HEK293 (cell line): ENCODE data around the gene TBC1D16.

Source experiments
- CTCF ChIA-PET: fragments of 350-600 bp; formaldehyde crosslinking; extraction: SDS; loops from one replicate; lab custom pipeline; 2021; ENCODE audit warnings: antibody characterized with exemption; lab: Yijun Ruan, JAX
- POLR2A ChIA-PET: fragments of 300-600 bp; formaldehyde crosslinking; extraction: SDS; loops from one replicate; lab custom pipeline; 2020; ENCODE audit warnings: antibody characterized with exemption, inconsistent platforms; lab: Yijun Ruan, JAX
- H3K27ac ChIP-seq: fragments of 200-500 bp; sonication (Bioruptor generic); 2 replicates; pipeline ENCODE4 v1.5.1; 2014; ENCODE audit warnings: low read depth, low read length, control low read depth, inconsistent platforms; ENCODE audit errors: extremely low read depth
- H3K36me3 ChIP-seq, 2 experiments: fragments of 200-500 bp in 1 of 2; sonication (Bioruptor generic) in 1 of 2; 1 replicate in 1 of 2; 2 replicates in 1 of 2; pipeline ENCODE4 v1.5.1; 2014 to 2017; ENCODE audit warnings: inconsistent platforms in 2 of 2, low read length in 2 of 2; ENCODE audit not compliant: control insufficient read depth in 2 of 2, insufficient read depth in 1 of 2
- H3K4me1 ChIP-seq: fragments of 200-500 bp; sonication (Bioruptor generic); 2 replicates; pipeline ENCODE4 v1.5.1; 2014; ENCODE audit warnings: mild to moderate bottlenecking, low read length, inconsistent platforms; ENCODE audit not compliant: control insufficient read depth, insufficient read depth
- H3K4me3 ChIP-seq: 2 replicates; pipeline ENCODE4 v1.5.1; 2011; ENCODE audit warnings: low read depth, mild to moderate bottlenecking, control low read depth, low read length, moderate library complexity
- H3K9me3 ChIP-seq: fragments of 200-500 bp; sonication (Bioruptor generic); 2 replicates; pipeline ENCODE4 v1.5.1; 2014; ENCODE audit warnings: low read depth, low read length, inconsistent platforms; ENCODE audit not compliant: control insufficient read depth, insufficient read depth
- OSR2 ChIP-seq: fragments of 450-650 bp; formaldehyde crosslinking; IDR thresholded peaks from 2 replicates; pipeline ENCODE4 v1.5.1; 2016; ENCODE audit warnings: missing biosample characterization, missing genetic modification characterization
- YY1 ChIP-seq: fragments of 450-650 bp; formaldehyde crosslinking; IDR thresholded peaks from 2 replicates; pipeline ENCODE4 v1.5.1; 2018; ENCODE audit warnings: missing biosample characterization, missing genetic modification characterization
- ZNF133 ChIP-seq: fragments of 450-650 bp; formaldehyde crosslinking; IDR thresholded peaks from 2 replicates; pipeline ENCODE4 v1.5.1; 2016; ENCODE audit warnings: missing biosample characterization, missing genetic modification characterization
- ZNF214 ChIP-seq: fragments of 450-650 bp; formaldehyde crosslinking; IDR thresholded peaks from 2 replicates; pipeline ENCODE4 v1.5.1; 2017; ENCODE audit warnings: missing biosample characterization, mild to moderate bottlenecking, missing genetic modification characterization, borderline replicate concordance
- ZNF335 ChIP-seq: fragments of 450-650 bp; formaldehyde crosslinking; conservative IDR thresholded peaks from 2 replicates; pipeline ENCODE4 v1.5.1; 2016; ENCODE audit warnings: missing biosample characterization, missing genetic modification characterization
- ZNF530 ChIP-seq: fragments of 450-650 bp; formaldehyde crosslinking; IDR thresholded peaks from 2 replicates; pipeline ENCODE4 v1.5.1; 2016; ENCODE audit warnings: low read depth, missing biosample characterization, missing genetic modification characterization
- ZNF639 ChIP-seq: fragments of 450-650 bp; formaldehyde crosslinking; IDR thresholded peaks from 2 replicates; pipeline ENCODE4 v1.5.1; 2016; ENCODE audit warnings: missing biosample characterization, missing genetic modification characterization
- TF ChIP-seq, protein P1 (sequence below): sonication (generic); formaldehyde crosslinking; IDR thresholded peaks from 2 replicates; pipeline ENCODE4 v1.8.1; 2022; ENCODE audit warnings: mild to moderate bottlenecking, moderate library complexity, missing genetic modification reagents
- TF ChIP-seq, protein P2 (sequence below): fragments of 450-650 bp; formaldehyde crosslinking; IDR thresholded peaks from 2 replicates; pipeline ENCODE4 v1.5.1; 2016; ENCODE audit warnings: missing biosample characterization, missing genetic modification characterization
- TF ChIP-seq, protein P3 (sequence below): fragments of 450-650 bp; formaldehyde crosslinking; IDR thresholded peaks from 2 replicates; pipeline ENCODE4 v1.5.1; 2017; ENCODE audit warnings: missing biosample characterization, missing genetic modification characterization
- TF ChIP-seq, protein P4 (sequence below): fragments of 450-650 bp; formaldehyde crosslinking; IDR thresholded peaks from 2 replicates; pipeline ENCODE4 v1.5.1; 2016; ENCODE audit warnings: missing biosample characterization, missing genetic modification characterization
- TF ChIP-seq, protein P5 (sequence below): fragments of 450-650 bp; formaldehyde crosslinking; IDR thresholded peaks from 2 replicates; pipeline ENCODE4 v1.5.1; 2016; ENCODE audit warnings: missing biosample characterization, missing genetic modification characterization

Gene TBC1D16

GRCh38 chr17:79945591-79946255, 89.9 kb downstream of the TBC1D16 start (continued):
- TF ChIP-seq YY1 (tag by site-specific recombination) (no peak), ZNF133 (no peak)
- TF ChIP-seq, all 188 proteins: peak for 0

DNA sequence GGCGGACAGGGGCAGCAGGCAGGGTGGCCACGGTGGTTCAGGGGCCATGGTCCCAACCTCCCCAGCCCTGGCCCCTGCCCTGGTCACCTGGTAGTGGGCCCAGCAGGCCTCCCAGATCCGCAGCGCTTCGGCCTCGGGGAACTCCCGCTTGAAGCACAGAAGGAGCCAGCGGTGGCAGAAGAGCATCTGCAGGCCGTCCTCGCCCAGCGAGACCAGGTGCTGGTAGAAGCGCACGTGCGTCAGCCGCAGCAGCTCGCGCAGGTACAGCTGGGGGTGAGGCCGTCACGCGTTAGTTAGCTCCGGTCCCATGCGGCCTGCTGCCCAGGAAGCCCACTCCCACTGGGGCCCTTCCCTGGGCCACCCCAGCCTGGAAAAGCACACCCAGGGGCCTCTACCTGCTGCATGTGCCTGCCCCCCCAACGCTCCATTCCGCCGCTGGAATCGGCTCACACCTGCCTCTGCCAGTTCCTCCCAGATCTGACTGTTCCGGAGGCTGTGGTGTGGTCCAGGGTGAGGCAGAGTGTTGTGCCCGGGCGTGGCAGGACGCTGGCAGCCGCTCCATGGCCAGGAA, 90.8 kb downstream of the TBC1D16 start:
- Histone ChIP-seq H3K9me3 (no peaks in the 10 kb centered on the region), H3K4me3 (no peak overlapping the region), H3K27ac (no peak overlapping the region), H3K4me1 (no peaks in the 10 kb centered on the region), H3K36me3 (peaks cover 0 to 79% of the 10 kb centered on the region in 2 experiments; a peak in 1 of 3 replicates)
- TF ChIP-seq, protein P1, sequence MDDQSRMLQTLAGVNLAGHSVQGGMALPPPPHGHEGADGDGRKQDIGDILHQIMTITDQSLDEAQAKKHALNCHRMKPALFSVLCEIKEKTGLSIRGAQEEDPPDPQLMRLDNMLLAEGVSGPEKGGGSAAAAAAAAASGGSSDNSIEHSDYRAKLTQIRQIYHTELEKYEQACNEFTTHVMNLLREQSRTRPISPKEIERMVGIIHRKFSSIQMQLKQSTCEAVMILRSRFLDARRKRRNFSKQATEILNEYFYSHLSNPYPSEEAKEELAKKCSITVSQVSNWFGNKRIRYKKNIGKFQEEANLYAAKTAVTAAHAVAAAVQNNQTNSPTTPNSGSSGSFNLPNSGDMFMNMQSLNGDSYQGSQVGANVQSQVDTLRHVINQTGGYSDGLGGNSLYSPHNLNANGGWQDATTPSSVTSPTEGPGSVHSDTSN (CRISPR knock-in tag), result no peak
- TF ChIP-seq, protein P2, sequence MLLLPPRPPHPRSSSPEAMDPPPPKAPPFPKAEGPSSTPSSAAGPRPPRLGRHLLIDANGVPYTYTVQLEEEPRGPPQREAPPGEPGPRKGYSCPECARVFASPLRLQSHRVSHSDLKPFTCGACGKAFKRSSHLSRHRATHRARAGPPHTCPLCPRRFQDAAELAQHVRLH (tag by site-specific recombination), result no peak
- TF ChIP-seq ZNF639 (tag by site-specific recombination) (no peak), ZNF335 (tag by site-specific recombination) (no peak)
- CTCF ChIA-PET, result interaction anchor here (0.7 kb wide), 1 partner anchor 64 kb away, joined by 6 read pairs; no protein-coding TSS in a partner anchor
- POLR2A ChIA-PET, result no interaction called here

DNA sequence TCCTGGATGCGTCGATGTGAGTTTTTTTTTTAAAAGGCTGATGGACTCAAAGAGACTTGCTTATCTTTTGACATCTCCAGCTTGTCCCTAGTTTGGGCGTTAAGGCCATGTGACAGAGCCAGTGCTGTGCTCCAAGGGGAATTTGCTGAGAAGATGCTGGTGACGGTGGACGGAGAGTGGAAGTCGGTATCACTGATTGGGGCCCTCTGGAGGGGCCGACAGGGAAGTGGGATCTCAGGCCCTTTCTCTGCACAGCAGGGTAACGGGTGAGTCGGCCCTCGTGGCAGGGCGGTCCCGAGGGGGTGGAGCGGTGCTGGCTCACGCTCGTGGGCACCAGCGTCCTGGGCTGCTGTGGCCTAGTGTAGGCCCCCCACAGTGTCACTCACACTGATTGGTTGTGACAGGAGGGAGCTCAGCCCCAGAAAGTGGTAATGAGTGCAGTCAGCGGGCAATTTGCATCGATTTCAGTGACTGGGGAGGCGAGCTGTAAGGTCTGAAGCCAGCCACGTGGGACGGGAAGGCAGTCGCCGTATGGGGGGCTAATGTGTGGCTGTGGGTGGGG, 91.3 kb downstream of the TBC1D16 start:
- TF ChIP-seq OSR2 (tag by site-specific recombination) (no peak), ZNF530 (tag by site-specific recombination) (no peak)
- TF ChIP-seq, protein P3, sequence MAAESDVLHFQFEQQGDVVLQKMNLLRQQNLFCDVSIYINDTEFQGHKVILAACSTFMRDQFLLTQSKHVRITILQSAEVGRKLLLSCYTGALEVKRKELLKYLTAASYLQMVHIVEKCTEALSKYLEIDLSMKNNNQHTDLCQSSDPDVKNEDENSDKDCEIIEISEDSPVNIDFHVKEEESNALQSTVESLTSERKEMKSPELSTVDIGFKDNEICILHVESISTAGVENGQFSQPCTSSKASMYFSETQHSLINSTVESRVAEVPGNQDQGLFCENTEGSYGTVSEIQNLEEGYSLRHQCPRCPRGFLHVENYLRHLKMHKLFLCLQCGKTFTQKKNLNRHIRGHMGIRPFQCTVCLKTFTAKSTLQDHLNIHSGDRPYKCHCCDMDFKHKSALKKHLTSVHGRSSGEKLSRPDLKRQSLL (tag by site-specific recombination), result no peak
- H3K36me3 ChIP-seq, result peaks cover 0 to 79% of the 10 kb centered on the region in 2 experiments; a peak in 1 of 3 replicates
- H3K27ac ChIP-seq, result no peak overlapping the region
- no peaks in the 10 kb centered on the region for H3K4me1 ChIP-seq
- ChIA-PET CTCF (interaction anchor here (0.6 to 1.3 kb wide), 2 partner anchors 26 to 29 kb away, joined by 3 read pairs; no protein-coding TSS in a partner anchor), POLR2A (no interaction called here)
- no peaks in the 10 kb centered on the region for H3K9me3 ChIP-seq
- no peak overlapping the region for H3K4me3 ChIP-seq

DNA sequence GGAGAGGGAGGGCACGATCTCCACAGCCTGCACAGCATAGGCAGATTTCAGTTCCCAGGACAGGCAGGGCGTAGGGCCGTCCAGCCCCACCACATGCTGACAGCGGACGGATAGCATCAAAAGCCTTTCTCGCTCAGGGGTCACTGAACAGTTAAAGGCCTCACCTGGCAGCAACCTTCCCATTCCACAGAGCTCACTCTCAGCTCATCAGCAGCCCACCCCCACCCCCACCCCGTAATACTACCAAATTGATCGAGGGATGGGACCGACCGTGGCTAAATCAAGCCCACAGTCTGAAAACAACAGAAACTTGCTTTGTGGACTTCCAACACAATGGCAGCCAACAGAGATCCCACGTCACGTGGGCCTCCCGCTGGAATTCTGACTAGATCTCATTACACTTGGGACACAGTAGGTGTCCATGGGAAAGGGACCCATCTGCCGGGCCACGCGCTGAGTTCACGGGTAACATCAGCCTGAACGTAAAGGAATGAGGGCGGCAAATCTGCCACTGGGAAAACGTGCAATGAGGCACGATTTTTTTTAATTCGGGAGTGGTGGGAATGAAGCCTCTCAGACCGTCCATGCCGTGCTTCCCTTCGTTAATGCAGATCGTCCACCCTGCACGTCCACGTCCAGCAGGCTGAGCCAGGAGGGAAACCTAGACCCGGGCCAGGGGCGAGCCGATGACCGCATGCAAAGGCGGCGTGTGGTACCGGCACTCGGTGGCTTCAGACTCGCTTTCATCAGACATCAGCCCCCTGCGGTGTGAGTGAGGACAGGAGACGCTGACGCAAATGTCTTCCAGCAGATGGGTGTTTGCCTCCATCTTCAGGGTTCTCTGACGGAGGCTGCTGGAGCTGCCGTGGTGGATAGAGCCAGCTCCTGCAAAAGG, 92.1 kb downstream of the TBC1D16 start:
- POLR2A ChIA-PET, result no interaction called here
- H3K4me3 ChIP-seq, result no peak overlapping the region
- H3K27ac ChIP-seq, result no peak overlapping the region
- H3K4me1 ChIP-seq, result no peaks in the 10 kb centered on the region
- CTCF ChIA-PET, result interaction anchor here (0.6 to 1.3 kb wide), 3 partner anchors 17 to 30 kb away, joined by 3 read pairs; no protein-coding TSS in a partner anchor
- no peaks in the 10 kb centered on the region for H3K9me3 ChIP-seq
- H3K36me3 ChIP-seq, result peaks cover 0 to 75% of the 10 kb centered on the region in 2 experiments; a peak in 1 of 3 replicates
- TF ChIP-seq, protein P4, sequence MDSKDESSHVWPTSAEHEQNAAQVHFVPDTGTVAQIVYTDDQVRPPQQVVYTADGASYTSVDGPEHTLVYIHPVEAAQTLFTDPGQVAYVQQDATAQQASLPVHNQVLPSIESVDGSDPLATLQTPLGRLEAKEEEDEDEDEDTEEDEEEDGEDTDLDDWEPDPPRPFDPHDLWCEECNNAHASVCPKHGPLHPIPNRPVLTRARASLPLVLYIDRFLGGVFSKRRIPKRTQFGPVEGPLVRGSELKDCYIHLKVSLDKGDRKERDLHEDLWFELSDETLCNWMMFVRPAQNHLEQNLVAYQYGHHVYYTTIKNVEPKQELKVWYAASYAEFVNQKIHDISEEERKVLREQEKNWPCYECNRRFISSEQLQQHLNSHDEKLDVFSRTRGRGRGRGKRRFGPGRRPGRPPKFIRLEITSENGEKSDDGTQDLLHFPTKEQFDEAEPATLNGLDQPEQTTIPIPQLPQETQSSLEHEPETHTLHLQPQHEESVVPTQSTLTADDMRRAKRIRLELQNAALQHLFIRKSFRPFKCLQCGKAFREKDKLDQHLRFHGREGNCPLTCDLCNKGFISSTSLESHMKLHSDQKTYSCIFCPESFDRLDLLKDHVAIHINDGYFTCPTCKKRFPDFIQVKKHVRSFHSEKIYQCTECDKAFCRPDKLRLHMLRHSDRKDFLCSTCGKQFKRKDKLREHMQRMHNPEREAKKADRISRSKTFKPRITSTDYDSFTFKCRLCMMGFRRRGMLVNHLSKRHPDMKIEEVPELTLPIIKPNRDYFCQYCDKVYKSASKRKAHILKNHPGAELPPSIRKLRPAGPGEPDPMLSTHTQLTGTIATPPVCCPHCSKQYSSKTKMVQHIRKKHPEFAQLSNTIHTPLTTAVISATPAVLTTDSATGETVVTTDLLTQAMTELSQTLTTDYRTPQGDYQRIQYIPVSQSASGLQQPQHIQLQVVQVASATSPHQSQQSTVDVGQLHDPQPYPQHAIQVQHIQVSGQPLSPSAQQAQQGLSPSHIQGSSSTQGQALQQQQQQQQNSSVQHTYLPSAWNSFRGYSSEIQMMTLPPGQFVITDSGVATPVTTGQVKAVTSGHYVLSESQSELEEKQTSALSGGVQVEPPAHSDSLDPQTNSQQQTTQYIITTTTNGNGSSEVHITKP (tag by site-specific recombination), result no peak
- TF ChIP-seq, protein P5, sequence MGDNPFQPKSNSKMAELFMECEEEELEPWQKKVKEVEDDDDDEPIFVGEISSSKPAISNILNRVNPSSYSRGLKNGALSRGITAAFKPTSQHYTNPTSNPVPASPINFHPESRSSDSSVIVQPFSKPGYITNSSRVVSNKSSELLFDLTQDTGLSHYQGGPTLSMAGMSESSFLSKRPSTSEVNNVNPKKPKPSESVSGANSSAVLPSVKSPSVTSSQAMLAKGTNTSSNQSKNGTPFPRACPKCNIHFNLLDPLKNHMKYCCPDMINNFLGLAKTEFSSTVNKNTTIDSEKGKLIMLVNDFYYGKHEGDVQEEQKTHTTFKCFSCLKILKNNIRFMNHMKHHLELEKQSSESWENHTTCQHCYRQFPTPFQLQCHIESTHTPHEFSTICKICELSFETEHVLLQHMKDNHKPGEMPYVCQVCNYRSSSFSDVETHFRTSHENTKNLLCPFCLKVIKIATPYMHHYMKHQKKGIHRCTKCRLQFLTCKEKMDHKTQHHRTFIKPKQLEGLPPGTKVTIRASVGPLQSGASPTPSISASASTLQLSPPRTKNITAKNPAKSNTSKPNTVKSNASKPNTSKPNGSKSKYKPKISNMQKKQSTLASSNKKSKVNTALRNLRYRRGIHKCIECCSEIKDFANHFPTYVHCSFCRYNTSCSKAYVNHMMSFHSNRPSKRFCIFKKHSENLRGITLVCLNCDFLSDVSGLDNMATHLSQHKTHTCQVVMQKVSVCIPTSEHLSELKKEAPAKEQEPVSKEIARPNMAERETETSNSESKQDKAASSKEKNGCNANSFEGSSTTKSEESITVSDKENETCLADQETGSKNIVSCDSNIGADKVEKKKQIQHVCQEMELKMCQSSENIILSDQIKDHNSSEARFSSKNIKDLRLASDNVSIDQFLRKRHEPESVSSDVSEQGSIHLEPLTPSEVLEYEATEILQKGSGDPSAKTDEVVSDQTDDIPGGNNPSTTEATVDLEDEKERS, result no peak
- TF ChIP-seq ZNF214 (tag by site-specific recombination), result no peak
